PC-9 (cell line): Measurements from ENCODE around the gene CLIC5.

ENCODE experiments used
- EZH2 ChIP-seq: fragments of 200-600 bp; sonication (generic); IDR thresholded peaks from 2 replicates; pipeline ENCODE4 v1.8.0; 2017; ENCODE audit warnings: antibody characterized with exemption, low read depth
- TF ChIP-seq, protein P1 (sequence below): fragments of 200-600 bp; sonication (generic); conservative IDR thresholded peaks from 2 replicates; pipeline ENCODE4 v1.6.1; 2017; ENCODE audit warnings: mixed run types, antibody characterized with exemption, mild to moderate bottlenecking, moderate library complexity

DNA sequence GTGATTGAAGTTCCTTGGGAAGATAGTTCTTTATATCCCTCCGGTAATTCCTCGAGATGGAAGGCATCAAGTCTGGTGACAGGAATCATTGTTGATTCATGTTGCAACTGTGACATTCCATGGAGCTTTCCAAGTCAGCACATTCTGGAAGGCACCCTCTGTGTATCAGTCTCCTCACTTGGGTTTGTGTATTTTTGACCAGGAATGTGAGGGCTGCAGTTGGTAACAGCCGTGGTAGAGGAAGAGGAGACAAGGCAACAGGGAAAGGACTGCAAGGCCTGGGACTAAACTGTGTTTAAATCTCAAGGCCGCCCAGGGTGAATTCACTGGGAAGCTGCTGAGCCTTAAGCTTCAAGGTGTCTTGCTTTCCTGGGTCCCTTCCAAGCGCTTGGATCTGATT, 99.0 kb downstream of the CLIC5 start:
- TF ChIP-seq, protein P1, sequence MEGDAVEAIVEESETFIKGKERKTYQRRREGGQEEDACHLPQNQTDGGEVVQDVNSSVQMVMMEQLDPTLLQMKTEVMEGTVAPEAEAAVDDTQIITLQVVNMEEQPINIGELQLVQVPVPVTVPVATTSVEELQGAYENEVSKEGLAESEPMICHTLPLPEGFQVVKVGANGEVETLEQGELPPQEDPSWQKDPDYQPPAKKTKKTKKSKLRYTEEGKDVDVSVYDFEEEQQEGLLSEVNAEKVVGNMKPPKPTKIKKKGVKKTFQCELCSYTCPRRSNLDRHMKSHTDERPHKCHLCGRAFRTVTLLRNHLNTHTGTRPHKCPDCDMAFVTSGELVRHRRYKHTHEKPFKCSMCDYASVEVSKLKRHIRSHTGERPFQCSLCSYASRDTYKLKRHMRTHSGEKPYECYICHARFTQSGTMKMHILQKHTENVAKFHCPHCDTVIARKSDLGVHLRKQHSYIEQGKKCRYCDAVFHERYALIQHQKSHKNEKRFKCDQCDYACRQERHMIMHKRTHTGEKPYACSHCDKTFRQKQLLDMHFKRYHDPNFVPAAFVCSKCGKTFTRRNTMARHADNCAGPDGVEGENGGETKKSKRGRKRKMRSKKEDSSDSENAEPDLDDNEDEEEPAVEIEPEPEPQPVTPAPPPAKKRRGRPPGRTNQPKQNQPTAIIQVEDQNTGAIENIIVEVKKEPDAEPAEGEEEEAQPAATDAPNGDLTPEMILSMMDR, result no peak
- TF ChIP-seq EZH2, result no peak
